ENCODE data around the gene PTPN14. TPM values are rescaled to one million over a fixed set of nuclear protein-coding genes. Genes with fewer than 3 reads are reported as not detected.

The PTPN14 gene
- total and polyA plus RNA-seq, 11 donors = 8.7 to 52.0 (median 33.5) TPM

GRCh38 chr1:214470132-214470531 lies 81.3 kb downstream of the PTPN14 start:
- no peaks in the 10 kb centered on the region for H3K9me3 ChIP-seq
- intact Hi-C loops (cut with DNase I) = no loop called here

DNA sequence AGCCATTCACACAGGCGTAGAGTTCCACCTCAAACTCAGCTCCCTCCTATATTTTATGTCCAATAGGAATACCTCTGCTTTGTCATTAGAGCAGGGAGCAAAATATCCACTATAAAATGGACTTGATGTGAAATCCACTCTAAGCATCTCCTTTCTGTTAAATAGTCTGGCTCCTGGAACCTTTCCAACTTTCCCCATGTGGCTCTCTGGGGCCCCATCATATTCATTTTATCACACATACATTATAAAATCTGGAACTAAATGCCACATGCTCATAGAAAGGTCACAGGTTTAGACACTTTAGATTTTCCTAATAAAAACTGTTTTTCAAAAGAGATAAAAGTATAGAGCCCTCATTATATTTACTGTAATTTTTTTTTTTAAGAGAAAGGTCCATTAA lies 82.1 kb downstream of the PTPN14 start:
- peaks cover 0 to 28% (median 8%) of the 10 kb centered on the region in 12 donors for H3K4me1 ChIP-seq
- H3K36me3 ChIP-seq = peaks cover 0 to 4% (median 0%) of the 10 kb centered on the region in 9 donors
- H3K27ac ChIP-seq = no peak overlapping the region
- DNase-seq (no peak), ATAC-seq (no peak)
- TF ChIP-seq CTCF (IDR thresholded peaks at IDR 0.05) (no peak), POLR2A (IDR thresholded peaks at IDR 0.05) (no peak)
- H3K4me3 ChIP-seq = no peak overlapping the region
- H3K9me3 ChIP-seq = no peaks in the 10 kb centered on the region
- no peaks in the 10 kb centered on the region for H3K27me3 ChIP-seq
- intact Hi-C loops (cut with DNase I) = no loop called here
- 94 to 100% (median 98%) methylated on average over 1 of the region's 1 CpG for WGBS, 4 donors

More at GRCh38 chr1:214470132-214470531, 81.3 kb downstream of the PTPN14 start:
- Histone ChIP-seq H3K4me1 (peaks cover 0 to 36% (median 9%) of the 10 kb centered on the region in 12 donors), H3K36me3 (no peaks in the 10 kb centered on the region), H3K27me3 (no peaks in the 10 kb centered on the region), H3K27ac (no peak overlapping the region), H3K4me3 (no peak overlapping the region)
- ATAC-seq = no peak
- no peak for TF ChIP-seq POLR2A (IDR thresholded peaks at IDR 0.05)
- no peak for TF ChIP-seq CTCF (IDR thresholded peaks at IDR 0.05)
- 96 to 99% (median 97%) methylated on average over 3 of the region's 3 CpGs for WGBS, 4 donors
- DNase-seq = no peak

DNA sequence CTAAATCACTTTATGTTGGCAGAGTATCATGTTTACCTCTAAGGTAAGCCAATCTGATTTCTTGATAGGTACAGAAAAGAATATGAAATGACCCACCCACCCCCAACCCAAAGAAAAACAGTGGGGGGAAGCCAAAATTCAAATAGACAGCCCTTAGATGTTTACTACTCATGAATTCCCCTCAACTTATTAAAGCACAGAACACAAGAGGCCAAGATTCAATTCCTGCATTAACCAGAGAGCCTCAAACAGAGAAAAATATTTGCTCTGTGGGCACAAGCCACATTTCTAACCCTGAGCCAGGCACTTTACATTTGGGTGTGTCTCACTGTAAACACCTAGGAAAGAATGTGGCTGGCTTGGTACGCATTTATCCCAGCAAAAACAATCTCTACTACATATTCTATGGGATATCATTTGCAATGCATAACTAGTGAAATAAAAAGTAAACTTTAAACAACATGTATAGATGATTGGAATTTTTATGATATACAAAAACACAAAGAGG lies 84.3 kb downstream of the PTPN14 start:
- TF ChIP-seq CTCF (IDR thresholded peaks at IDR 0.05) (no peak), POLR2A (IDR thresholded peaks at IDR 0.05) (no peak)
- DNase-seq (no peak), ATAC-seq (no peak)
- no peaks in the 10 kb centered on the region for H3K27me3 ChIP-seq
- no peak overlapping the region for H3K27ac ChIP-seq
- intact Hi-C loops (cut with DNase I) = no loop called here
- 96 to 100% (median 98%) methylated on average over 1 of the region's 1 CpG for WGBS, 4 donors
- H3K4me3 ChIP-seq = no peak overlapping the region
- no peaks in the 10 kb centered on the region for H3K9me3 ChIP-seq
- peaks cover 0 to 18% (median 3%) of the 10 kb centered on the region in 12 donors for H3K4me1 ChIP-seq
- H3K36me3 ChIP-seq = peaks cover 0 to 8% (median 0%) of the 10 kb centered on the region in 9 donors

- no peaks in the 10 kb centered on the region for H3K27me3 ChIP-seq
- peaks cover 0 to 12% (median 2%) of the 10 kb centered on the region in 12 donors for H3K4me1 ChIP-seq
- ATAC-seq (no peak), DNase-seq (no peak)
- H3K4me3 ChIP-seq = no peak overlapping the region
- no peak for TF ChIP-seq POLR2A (IDR thresholded peaks at IDR 0.05)
- no peak for TF ChIP-seq CTCF (IDR thresholded peaks at IDR 0.05)
- H3K27ac ChIP-seq = no peak overlapping the region
- peaks cover 0 to 8% (median 0%) of the 10 kb centered on the region in 9 donors for H3K36me3 ChIP-seq
- intact Hi-C loops (cut with DNase I) = no loop called here
- 81 to 89% (median 85%) methylated on average over 3 of the region's 3 CpGs for WGBS, 4 donors
- no peaks in the 10 kb centered on the region for H3K9me3 ChIP-seq
Observed at GRCh38 chr1:214466403-214467077, 84.9 kb downstream of the PTPN14 start.
